Measurements from ENCODE around the gene KCNMA1. TPM values are rescaled to one million over a fixed set of nuclear protein-coding genes. Genes with fewer than 3 reads are reported as not detected.

KCNMA1 gene
- total and polyA plus RNA-seq, 10 donors = 9.3 to 114 (median 51.5) TPM

- no peak overlapping the region for H3K27ac ChIP-seq
- H3K36me3 ChIP-seq = no peaks in the 10 kb centered on the region
- no peak overlapping the region for H3K4me3 ChIP-seq
- H3K27me3 ChIP-seq (replicated peaks in 1 of 7) = no peaks in the 10 kb centered on the region
- TF ChIP-seq CTCF (IDR thresholded peaks at IDR 0.05 in 8 of 11, conservative IDR thresholded peaks at IDR 0.05 in 3 of 11) = no peak
- TF ChIP-seq POLR2A (IDR thresholded peaks at IDR 0.05) = no peak
- TF ChIP-seq POLR2AphosphoS5 (IDR thresholded peaks at IDR 0.05) = no peak
- no peaks in the 10 kb centered on the region for H3K4me1 ChIP-seq
- H3K9me3 ChIP-seq = peaks cover 0 to 5% (median 0%) of the 10 kb centered on the region in 8 donors
- WGBS, 5 donors = 68 to 84% (median 78%) methylated on average over 4 of the region's 4 CpGs
- intact Hi-C loops (cut with DNase I; ENCODE audit: low total_unique reads) = no loop called here
- DNase-seq = no peak
Measured at GRCh38 chr10:76962851-76963250, 674.8 kb downstream of the KCNMA1 start.

- H3K9me3 ChIP-seq = peaks cover 0 to 5% (median 0%) of the 10 kb centered on the region in 8 donors
- no peak overlapping the region for H3K27ac ChIP-seq
- no peaks in the 10 kb centered on the region for H3K4me1 ChIP-seq
- WGBS, 5 donors = 9 to 29% (median 18%) methylated on average over 5 of the region's 5 CpGs
- no peak overlapping the region for H3K4me3 ChIP-seq
- H3K36me3 ChIP-seq = no peaks in the 10 kb centered on the region
- DNase-seq = no peak
- no peaks in the 10 kb centered on the region for H3K27me3 ChIP-seq (replicated peaks in 1 of 7)
- TF ChIP-seq POLR2A (IDR thresholded peaks at IDR 0.05) (no peak), POLR2AphosphoS5 (IDR thresholded peaks at IDR 0.05) (no peak), CTCF (IDR thresholded peaks at IDR 0.05 in 8 of 11, conservative IDR thresholded peaks at IDR 0.05 in 3 of 11) (no peak)
- intact Hi-C loops (cut with DNase I; ENCODE audit: low total_unique reads) = no loop called here
Measured at GRCh38 chr10:76961841-76962240, 675.8 kb downstream of the KCNMA1 start.

GRCh38 chr10:76959111-76959510 lies 678.5 kb downstream of the KCNMA1 start:
- Histone ChIP-seq H3K9me3 (peaks cover 0 to 5% (median 0%) of the 10 kb centered on the region in 8 donors), H3K4me1 (no peaks in the 10 kb centered on the region), H3K27ac (no peak overlapping the region), H3K4me3 (no peak overlapping the region), H3K36me3 (no peaks in the 10 kb centered on the region), H3K27me3 (replicated peaks in 1 of 7) (no peaks in the 10 kb centered on the region)
- WGBS, 5 donors = 70 to 82% (median 75%) methylated on average over 2 of the region's 2 CpGs
- TF ChIP-seq POLR2A (IDR thresholded peaks at IDR 0.05) (no peak), CTCF (IDR thresholded peaks at IDR 0.05 in 8 of 11, conservative IDR thresholded peaks at IDR 0.05 in 3 of 11) (no peak), POLR2AphosphoS5 (IDR thresholded peaks at IDR 0.05) (no peak)
- intact Hi-C loops (cut with DNase I; ENCODE audit: low total_unique reads) = no loop called here
- no peak for DNase-seq

- no peaks in the 10 kb centered on the region for H3K36me3 ChIP-seq
- no peaks in the 10 kb centered on the region for H3K9me3 ChIP-seq
- whole genome bisulfite sequencing, 5 donors = 71 to 86% (median 79%) methylated on average over 3 of the region's 3 CpGs
- intact Hi-C loops (cut with DNase I; ENCODE audit: low total_unique reads) = no loop called here
- H3K27ac ChIP-seq = no peak overlapping the region
- TF ChIP-seq CTCF (IDR thresholded peaks at IDR 0.05 in 8 of 11, conservative IDR thresholded peaks at IDR 0.05 in 3 of 11) (no peak), POLR2A (IDR thresholded peaks at IDR 0.05) (no peak), POLR2AphosphoS5 (IDR thresholded peaks at IDR 0.05) (no peak)
- no peak for DNase-seq
- no peaks in the 10 kb centered on the region for H3K27me3 ChIP-seq (replicated peaks in 1 of 7)
- no peaks in the 10 kb centered on the region for H3K4me1 ChIP-seq
- no peak overlapping the region for H3K4me3 ChIP-seq
Measured at GRCh38 chr10:76954838-76955237, 682.8 kb downstream of the KCNMA1 start.
